H1 (cell line): ENCODE results near the gene MT1H. TPM values are rescaled to one million over a fixed set of nuclear protein-coding genes. Genes with fewer than 3 reads are reported as not detected.
"Not testable (repeated sequence)": the region's sequence is repeated elsewhere in the genome, so short reads cannot be mapped to it uniquely, and the experiment has no call there.

Source experiments
- CTCF ChIA-PET: fragments of 300-600 bp; sonication (Branson Sonifier 250); formaldehyde crosslinking; loops from one replicate; lab custom pipeline; 2021; ENCODE audit not compliant: partially characterized antibody; lab: Charles Lee
- POLR2A ChIA-PET: fragments of 300-600 bp; sonication (Branson Sonifier 250); formaldehyde crosslinking; loops from one replicate; lab custom pipeline; 2021; ENCODE audit warnings: inconsistent platforms; ENCODE audit not compliant: partially characterized antibody; lab: Charles Lee
- DNase-seq, 2 experiments: peaks; one replicate each; pipeline versions ENCODE4 v3.0.0 to v3.0.0-alpha.2; 2010 to 2022; ENCODE audit warnings: low spot score in 2 of 2, low read depth in 1 of 2, mixed read lengths in 1 of 2
- FAIRE-seq: peaks from 2 replicates; lab custom pipeline; 2011; peaks lifted over from hg19 to GRCh38; lab: Jason Lieb, UNC
- H2AFZ ChIP-seq: 2 replicates; pipeline ENCODE4 v1.8.1; 2012; ENCODE audit warnings: low read length, inconsistent platforms
- H2AK5ac ChIP-seq: 2 replicates; pipeline ENCODE4 v1.6.1; 2013; ENCODE audit warnings: low read depth, low read length
- H2BK120ac ChIP-seq: replicated peaks from 2 replicates; pipeline ENCODE3; 2013; ENCODE audit warnings: low read depth, low read length, inconsistent platforms
- H2BK12ac ChIP-seq: 2 replicates; pipeline ENCODE4 v1.6.1; 2013; ENCODE audit warnings: low read depth, low read length
- H2BK15ac ChIP-seq: 2 replicates; pipeline ENCODE4 v1.6.1; 2013; ENCODE audit warnings: low read length
- H2BK20ac ChIP-seq: 2 replicates; pipeline ENCODE4 v1.6.1; 2013; ENCODE audit warnings: low read length
- H2BK5ac ChIP-seq: 2 replicates; pipeline ENCODE4 v1.6.1; 2013; ENCODE audit warnings: low read depth, low read length
- H3K14ac ChIP-seq: 2 replicates; pipeline ENCODE4 v1.6.1; 2013; ENCODE audit warnings: inconsistent platforms; ENCODE audit not compliant: insufficient read length
- H3K18ac ChIP-seq: 2 replicates; pipeline ENCODE4 v1.6.1; 2013; ENCODE audit warnings: low read length; ENCODE audit errors: extremely low read depth
- H3K23ac ChIP-seq: 2 replicates; pipeline ENCODE4 v1.6.1; 2013; ENCODE audit warnings: inconsistent platforms; ENCODE audit not compliant: insufficient read length
- H3K23me2 ChIP-seq: 2 replicates; pipeline ENCODE4 v1.6.1; 2013; ENCODE audit warnings: low read depth, low read length
- H3K27ac ChIP-seq: 2 replicates; pipeline ENCODE4 v1.6.1; 2011; ENCODE audit warnings: low read depth, low read length, inconsistent platforms
- H3K27me3 ChIP-seq, 4 experiments: replicated peaks in 1 of 4; 1 replicate in 1 of 4; 2 replicates in 3 of 4; pipeline versions ENCODE4 v1.6.1 to v1.8.1; 2011 to 2013; ENCODE audit warnings: low read length in 3 of 4, mild to moderate bottlenecking in 3 of 4, inconsistent platforms in 2 of 4, mixed read lengths in 2 of 4, moderate library complexity in 1 of 4; ENCODE audit not compliant: control insufficient read depth in 3 of 4, insufficient read depth in 3 of 4; ENCODE audit errors: extremely low read depth in 1 of 4
- H3K36me3 ChIP-seq, 4 experiments: 2 replicates each; pipeline versions ENCODE4 v1.6.1 to v1.8.1; 2011 to 2013; ENCODE audit warnings: mild to moderate bottlenecking in 4 of 4, low read length in 3 of 4, moderate library complexity in 2 of 4, control low read depth in 1 of 4, inconsistent platforms in 1 of 4; ENCODE audit not compliant: insufficient read depth in 4 of 4, control insufficient read depth in 2 of 4
- H3K4ac ChIP-seq: replicated peaks from 2 replicates; pipeline ENCODE3; 2013; ENCODE audit warnings: low read length, low read depth, mixed read lengths, inconsistent platforms; ENCODE audit not compliant: insufficient read length
- H3K4me1 ChIP-seq, 4 experiments: replicated peaks in 1 of 4; 1 replicate in 1 of 4; 2 replicates in 3 of 4; pipeline versions ENCODE4 v1.6.1 to v1.8.1; 2011 to 2013; ENCODE audit warnings: low read length in 3 of 4, inconsistent platforms in 2 of 4, mixed read lengths in 1 of 4; ENCODE audit not compliant: insufficient read depth in 4 of 4, control insufficient read depth in 3 of 4
- H3K4me2 ChIP-seq, 2 experiments: 2 replicates each; pipeline versions ENCODE4 v1.6.1 to v1.8.1; 2011 to 2013; ENCODE audit warnings: low read depth in 2 of 2, low read length in 2 of 2, control low read depth in 1 of 2, inconsistent platforms in 1 of 2, mild to moderate bottlenecking in 1 of 2; ENCODE audit not compliant: insufficient read depth in 1 of 2
- H3K4me3 ChIP-seq, 4 experiments: fragments of 200-600, 300-600 bp in 1 of 4; sonication (generic), shearing (Covaris generic), sonication (Bioruptor Twin) in 1 of 4; 2 replicates each; pipeline versions ENCODE4 v1.5.1 to v1.8.1; 2011 to 2016; ENCODE audit warnings: low read length in 4 of 4, low read depth in 3 of 4, control low read depth in 2 of 4, inconsistent platforms in 2 of 4, mild to moderate bottlenecking in 2 of 4, mixed read lengths in 1 of 4, moderate library complexity in 1 of 4; ENCODE audit not compliant: insufficient read depth in 2 of 4; ENCODE audit errors: extremely low read depth in 1 of 4
- H3K56ac ChIP-seq: replicated peaks from 2 replicates; pipeline ENCODE3; 2013; ENCODE audit warnings: low read depth, mild to moderate bottlenecking, mixed read lengths, low read length, inconsistent platforms; ENCODE audit not compliant: insufficient read length
- H3K79me1 ChIP-seq: 2 replicates; pipeline ENCODE4 v1.6.1; 2013; ENCODE audit warnings: low read depth, low read length, control low read depth
- H3K79me2 ChIP-seq, 2 experiments: 2 replicates each; pipeline versions ENCODE4 v1.6.1 to v1.8.1; 2012 to 2013; ENCODE audit warnings: low read length in 2 of 2, mild to moderate bottlenecking in 2 of 2, inconsistent platforms in 1 of 2; ENCODE audit not compliant: insufficient read depth in 2 of 2, control insufficient read depth in 1 of 2
- H3K9ac ChIP-seq, 4 experiments: replicated peaks in 1 of 4; 1 replicate in 1 of 4; 2 replicates in 3 of 4; pipeline versions ENCODE4 v1.6.1 to v1.8.1; 2011 to 2013; ENCODE audit warnings: low read depth in 3 of 4, low read length in 3 of 4, control low read depth in 2 of 4, mild to moderate bottlenecking in 2 of 4, moderate library complexity in 2 of 4, inconsistent platforms in 1 of 4; ENCODE audit errors: extremely low read depth in 1 of 4
- H3K9me3 ChIP-seq, 2 experiments: 2 replicates each; pipeline versions ENCODE4 v1.6.1 to v1.8.1; 2012 to 2013; ENCODE audit warnings: mild to moderate bottlenecking in 2 of 2, moderate library complexity in 2 of 2, control low read depth in 1 of 2, inconsistent platforms in 1 of 2, low read depth in 1 of 2, low read length in 1 of 2, mixed read lengths in 1 of 2; ENCODE audit not compliant: insufficient read depth in 2 of 2
- H4K20me1 ChIP-seq, 2 experiments: replicated peaks in 1 of 2; 2 replicates each; pipeline versions ENCODE3 to v1.8.1; 2011 to 2013; ENCODE audit warnings: inconsistent platforms in 2 of 2, low read length in 2 of 2, mild to moderate bottlenecking in 1 of 2; ENCODE audit not compliant: insufficient read depth in 2 of 2, control insufficient read depth in 1 of 2
- H4K5ac ChIP-seq: 2 replicates; pipeline ENCODE4 v1.6.1; 2013; ENCODE audit warnings: low read length, low read depth, mixed read lengths, inconsistent platforms; ENCODE audit not compliant: insufficient read length
- H4K8ac ChIP-seq: 2 replicates; pipeline ENCODE4 v1.8.0; 2013; ENCODE audit warnings: mild to moderate bottlenecking, moderate library complexity, low read length, inconsistent platforms; ENCODE audit not compliant: insufficient read depth; ENCODE audit errors: extremely low read depth
- H4K91ac ChIP-seq: replicated peaks from 2 replicates; pipeline ENCODE3; 2013; ENCODE audit warnings: low read length, mixed read lengths, inconsistent platforms; ENCODE audit not compliant: insufficient read length
- RBBP5 ChIP-seq: IDR thresholded peaks from 2 replicates; pipeline ENCODE4 v1.7.1; 2012; ENCODE audit warnings: low read depth, mild to moderate bottlenecking, inconsistent platforms, low read length, moderate library complexity, borderline replicate concordance
- WGBS, 2 experiments: shearing (Covaris generic) in 1 of 2; methylation state at CpG; one replicate each; pipeline versions ENCODE4 v1.1.6 to v1.1.7; 2013 to 2015; ENCODE audit warnings: low lambda C conversion rate in 2 of 2, mixed read lengths in 2 of 2, inconsistent platforms in 1 of 2, low coverage in 1 of 2, missing lambda C conversion rate in 1 of 2; ENCODE audit not compliant: insufficient replicate concordance in 2 of 2, insufficient coverage in 1 of 2, insufficient read length in 1 of 2; ENCODE audit errors: extremely low coverage in 1 of 2, missing lambda C conversion rate in 1 of 2; 5-methylcytosine and 5-hydroxymethylcytosine counted together
- polyA plus RNA-seq, 7 experiments: library from polyadenylated mRNA; depleted of rRNA in 3 of 7; stranded (reverse) in 5 of 7; unstranded in 2 of 7; fragments of >200 nt in 5 of 7; fragments of 200-250 nt in 2 of 7; gene quantifications; 1 replicate in 5 of 7; 2 replicates in 1 of 7; 4 replicates in 1 of 7; pipeline versions ENCODE4 v1.2.1 to v1.2.3, GENCODE V29; 2011 to 2013; ENCODE audit warnings: missing spikeins in 2 of 7, mixed read lengths in 2 of 7
- total RNA-seq: library from RNA; stranded (reverse); fragmentation: NEBNext Ultra II Directional; extraction: Animal tissue kit (Norgen Biotek cat#: 25700); gene quantifications from 2 replicates; pipeline ENCODE4 v1.2.1, GENCODE V29; 2021
- TF ChIP-seq, protein P1 (sequence below): IDR thresholded peaks from 2 replicates; pipeline ENCODE4 v1.6.1; 2012; ENCODE audit warnings: low read length, inconsistent platforms

The MT1H gene
- total and polyA plus RNA-seq, 2 of the 8 experiments (the other 6 are each of a cell fraction or from before 2014, with no cell fraction given): 11.9 to 95.7 TPM

DNA sequence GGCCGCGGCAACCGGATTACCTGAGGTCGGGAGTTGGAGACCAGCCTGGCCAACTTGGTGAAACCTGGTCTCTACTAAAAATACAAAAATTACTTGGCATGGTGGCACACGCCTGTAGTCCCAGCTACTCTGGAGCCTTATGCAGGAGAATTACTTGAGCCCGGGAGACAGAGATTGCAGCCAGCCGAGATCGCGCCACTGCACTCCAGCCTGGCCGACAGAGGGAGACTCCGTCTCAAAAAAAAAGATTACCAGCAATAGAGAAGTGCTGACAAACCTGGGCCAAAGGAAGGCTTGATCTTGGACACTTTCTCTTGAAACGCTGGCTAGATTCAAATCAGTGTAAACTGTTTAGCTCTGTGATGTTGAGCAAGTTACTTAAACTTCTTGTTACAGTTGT lies 4.3 kb downstream of the MT1H start (continued):
- TF ChIP-seq, protein P1, sequence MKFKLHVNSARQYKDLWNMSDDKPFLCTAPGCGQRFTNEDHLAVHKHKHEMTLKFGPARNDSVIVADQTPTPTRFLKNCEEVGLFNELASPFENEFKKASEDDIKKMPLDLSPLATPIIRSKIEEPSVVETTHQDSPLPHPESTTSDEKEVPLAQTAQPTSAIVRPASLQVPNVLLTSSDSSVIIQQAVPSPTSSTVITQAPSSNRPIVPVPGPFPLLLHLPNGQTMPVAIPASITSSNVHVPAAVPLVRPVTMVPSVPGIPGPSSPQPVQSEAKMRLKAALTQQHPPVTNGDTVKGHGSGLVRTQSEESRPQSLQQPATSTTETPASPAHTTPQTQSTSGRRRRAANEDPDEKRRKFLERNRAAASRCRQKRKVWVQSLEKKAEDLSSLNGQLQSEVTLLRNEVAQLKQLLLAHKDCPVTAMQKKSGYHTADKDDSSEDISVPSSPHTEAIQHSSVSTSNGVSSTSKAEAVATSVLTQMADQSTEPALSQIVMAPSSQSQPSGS: no peak
- TF ChIP-seq RBBP5: no peak

GRCh38 chr16:56674570-56674969 lies 5.0 kb downstream of the MT1H start:
- H2BK12ac ChIP-seq, H3K4me3 ChIP-seq, H3K56ac ChIP-seq, H3K23me2 ChIP-seq, H3K79me2 ChIP-seq, H3K23ac ChIP-seq, H3K27ac ChIP-seq, H3K36me3 ChIP-seq, H2BK120ac ChIP-seq, H4K5ac ChIP-seq, H3K9ac ChIP-seq, H3K18ac ChIP-seq, FAIRE-seq, H2AK5ac ChIP-seq, H4K8ac ChIP-seq, H3K9me3 ChIP-seq, H2BK5ac ChIP-seq, H2AFZ ChIP-seq, H3K14ac ChIP-seq, H2BK20ac ChIP-seq, DNase-seq, H4K20me1 ChIP-seq, H3K4ac ChIP-seq, H2BK15ac ChIP-seq, H3K79me1 ChIP-seq, H4K91ac ChIP-seq: not testable (repeated sequence)
- ChIA-PET POLR2A (interaction anchor here (0.6 to 13.9 kb wide), 5 partner anchors 6 to 345 kb away, joined by 3 to 205 read pairs (median 24); partner anchors contain the start of genes MT1G, MT1H and MT1X), CTCF (interaction anchor here (0.7 to 6.0 kb wide), 15 partner anchors 11 to 431 kb away, joined by 3 to 62 read pairs (median 4); partner anchors contain the start of genes MT1B and MT1F)
- peaks cover 24 to 65% (median 47%) of the 10 kb centered on the region in 4 experiments for H3K27me3 ChIP-seq
- WGBS, 2 experiments: 53% methylated on average over 6 of the region's 6 CpGs; no CpG with 5 or more reads in 1 of the 2 experiments
- H3K4me2 ChIP-seq: peak overlapping the region in 1 of 2 experiments; percentile 90; a peak in 1 of 4 replicates
- peaks cover 0 to 21% (median 11%) of the 10 kb centered on the region in 4 experiments; a peak in 6 of 7 replicates for H3K4me1 ChIP-seq
